RPMI7951 (cell line): Measurements from ENCODE around the gene SYF2. TPM values are rescaled to one million over a fixed set of nuclear protein-coding genes. Genes with fewer than 3 reads are reported as not detected.
A peak's percentile ranks its signal among the peaks of the same experiment; 100 is the strongest.

Experiments used
- DNase-seq: peaks from one replicate; pipeline ENCODE4 v3.0.0-alpha.2; 2012; ENCODE audit warnings: low read depth
- total RNA-seq: library from RNA; depleted of rRNA; stranded (reverse); fragments of >200 nt; shearing (Covaris generic); gene quantifications from 2 replicates; pipeline ENCODE4 v1.2.3, GENCODE V29; 2014; rRNA removed

SYF2 gene
- total RNA-seq, 1 experiment from 2014 or later = 66.8 TPM

- DNase-seq = no peak
These were observed 48.1 kb downstream of the SYF2 start for GRCh38 chr1:25184001-25184762.

GRCh38 chr1:25183126-25183980 lies 48.9 kb downstream of the SYF2 start:
- no peak for DNase-seq

- peak; percentile 90 for DNase-seq
These were observed 49.7 kb downstream of the SYF2 start for GRCh38 chr1:25182629-25183028.

- no peak for DNase-seq
These were observed 51.3 kb downstream of the SYF2 start for GRCh38 chr1:25180996-25181395.

GRCh38 chr1:25178917-25179561 lies 53.3 kb downstream of the SYF2 start:
- DNase-seq = no peak

GRCh38 chr1:25174730-25175612 lies 57.3 kb downstream of the SYF2 start:
- DNase-seq = peak; percentile 23

GRCh38 chr1:25174363-25174729 lies 58.0 kb downstream of the SYF2 start:
- no peak for DNase-seq

GRCh38 chr1:25173809-25174340 lies 58.4 kb downstream of the SYF2 start:
- no peak for DNase-seq

Other genes with a start within 250 kb of the SYF2 start
- 57.9 and 59.5 TPM in 2 replicates for gene RSRP1, start 15.0 kb upstream of the SYF2 start, total RNA-seq
- not detected in 2 replicates for gene RHD, start 40.0 kb upstream of the SYF2 start, total RNA-seq
- gene TMEM50A, start 105.8 kb upstream of the SYF2 start, total RNA-seq = 124 and 132 TPM in 2 replicates
- 0.24 and 0.78 TPM in 2 replicates for gene RHCE, start 188.3 kb upstream of the SYF2 start, total RNA-seq
- gene MACO1, start 198.4 kb upstream of the SYF2 start, total RNA-seq = 14.7 and 19.2 TPM in 2 replicates